GM12801 (cell line): ENCODE results near the gene PMAIP1.

Experiments used
- CTCF ChIP-seq: IDR thresholded peaks from one replicate; pipeline ENCODE4 v1.5.1; 2011; ENCODE audit warnings: control low read depth; ENCODE audit not compliant: insufficient read length; ENCODE audit errors: extremely low read depth

Gene PMAIP1

GRCh38 chr18:59918320-59918755, 18.5 kb downstream of the PMAIP1 start:
- TF ChIP-seq CTCF: no peak

GRCh38 chr18:59918997-59919396, 19.2 kb downstream of the PMAIP1 start:
- TF ChIP-seq CTCF: no peak

GRCh38 chr18:59921384-59921891, 21.6 kb downstream of the PMAIP1 start:
- TF ChIP-seq CTCF: no peak

- no peak for TF ChIP-seq CTCF
These were observed 23.9 kb downstream of the PMAIP1 start for GRCh38 chr18:59923539-59924196.

GRCh38 chr18:59926131-59926530, 26.3 kb downstream of the PMAIP1 start:
- no peak for TF ChIP-seq CTCF

GRCh38 chr18:59927246-59927825, 27.5 kb downstream of the PMAIP1 start:
- no peak for TF ChIP-seq CTCF

- TF ChIP-seq CTCF: no peak
These were observed 28.4 kb downstream of the PMAIP1 start for GRCh38 chr18:59928201-59928600.
